SU-DHL-6 (cell line): ENCODE measurements around the gene ZBTB12.

Experiments used
- H2AFZ ChIP-seq: fragments of 200-600 bp; sonication (generic); 2 replicates; pipeline ENCODE4 v1.6.1; 2014; ENCODE audit warnings: low read depth, mild to moderate bottlenecking, moderate library complexity, mixed read lengths, antibody characterized with exemption, low read length; ENCODE audit not compliant: severe bottlenecking
- H3F3A ChIP-seq: fragments of 200-600 bp; shearing (Covaris generic); 2 replicates; pipeline ENCODE4 v1.6.0; 2016; ENCODE audit warnings: antibody characterized with exemption, mild to moderate bottlenecking; ENCODE audit not compliant: insufficient read depth
- H3K27ac ChIP-seq: fragments of 200-600 bp; sonication (generic); 2 replicates; pipeline ENCODE4 v1.5.1; 2016; ENCODE audit warnings: low read depth, mild to moderate bottlenecking, low read length, moderate library complexity, mixed read lengths
- H3K27me3 ChIP-seq: fragments of 200-600 bp; sonication (generic), shearing (Covaris generic); 2 replicates; pipeline ENCODE4 v1.6.0; 2014; ENCODE audit warnings: mild to moderate bottlenecking, low read length
- H3K36me3 ChIP-seq: fragments of 200-600 bp; sonication (generic); 2 replicates; pipeline ENCODE4 v1.6.1; 2014; ENCODE audit warnings: mild to moderate bottlenecking, low read length, mixed read lengths
- H3K4me2 ChIP-seq: fragments of 300-600, 200-600 bp; shearing (Covaris generic), sonication (generic); 2 replicates; pipeline ENCODE4 v1.6.0; 2014; ENCODE audit warnings: low read length, low read depth, mild to moderate bottlenecking; ENCODE audit not compliant: poor library complexity, severe bottlenecking
- H3K4me3 ChIP-seq: fragments of 200-600 bp; sonication (generic); 2 replicates; pipeline ENCODE4 v1.5.1; 2014; ENCODE audit warnings: antibody characterized with exemption, low read length, mild to moderate bottlenecking, mixed read lengths; ENCODE audit not compliant: insufficient read depth, poor library complexity, severe bottlenecking
- H3K79me2 ChIP-seq: fragments of 200-600 bp; sonication (generic); 2 replicates; pipeline ENCODE4 v1.6.1; 2014; ENCODE audit warnings: mild to moderate bottlenecking, low read length, moderate library complexity; ENCODE audit not compliant: insufficient read depth
- H3K9ac ChIP-seq: fragments of 200-600 bp; sonication (generic); 2 replicates; pipeline ENCODE4 v1.7.0; 2014; ENCODE audit warnings: mild to moderate bottlenecking, low read length
- H3K9me2 ChIP-seq: fragments of 200-600 bp; sonication (generic); replicated peaks from 2 replicates; pipeline ENCODE4 v1.6.1; 2014; ENCODE audit warnings: low read length; ENCODE audit not compliant: insufficient read depth
- H3K9me3 ChIP-seq: fragments of 200-600 bp; sonication (generic); 2 replicates; pipeline ENCODE4 v1.6.1; 2014; ENCODE audit warnings: low read length, mixed read lengths; ENCODE audit not compliant: insufficient read depth
- H4K20me1 ChIP-seq: fragments of 200-600 bp; sonication (generic); 2 replicates; pipeline ENCODE4 v1.6.1; 2014; ENCODE audit warnings: low read depth, mild to moderate bottlenecking, antibody characterized with exemption, low read length, moderate library complexity, mixed read lengths
- EZH2phosphoT487 ChIP-seq: fragments of 200-600 bp; sonication (generic), shearing (Covaris generic); conservative IDR thresholded peaks from 2 replicates; pipeline ENCODE4 v1.6.1; 2018; ENCODE audit warnings: mild to moderate bottlenecking, antibody characterized with exemption, low read length, moderate library complexity, mixed read lengths
- TF ChIP-seq, protein P1 (sequence below): fragments of 200-600 bp; sonication (generic); IDR thresholded peaks from one replicate; pipeline ENCODE4 v1.5.1; 2017; ENCODE audit warnings: antibody characterized with exemption, mild to moderate bottlenecking, low read length, moderate library complexity; ENCODE audit not compliant: insufficient read depth, poor library complexity, severe bottlenecking

Gene ZBTB12

DNA sequence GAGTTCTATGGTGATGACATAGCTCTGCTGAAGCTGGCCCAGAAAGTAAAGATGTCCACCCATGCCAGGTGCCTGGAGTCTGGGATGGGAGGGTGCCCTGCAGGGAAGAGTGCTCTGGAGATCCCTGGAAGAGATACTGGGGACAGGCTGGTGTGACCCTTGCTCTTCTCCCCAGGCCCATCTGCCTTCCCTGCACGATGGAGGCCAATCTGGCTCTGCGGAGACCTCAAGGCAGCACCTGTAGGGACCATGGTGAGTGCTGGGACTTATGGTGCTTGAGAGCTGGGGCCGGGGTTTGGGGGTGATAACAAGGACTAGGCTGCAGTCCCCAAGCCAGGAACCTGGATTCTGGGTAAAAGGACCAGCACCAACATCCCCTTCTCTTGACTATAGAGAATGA is 41.9 kb upstream of the ZBTB12 start:
- Histone ChIP-seq H3K36me3 (no peaks in the 10 kb centered on the region), H3F3A (no peaks in the 10 kb centered on the region), H2AFZ (no peak overlapping the region), H3K9me3 (no peaks in the 10 kb centered on the region), H4K20me1 (no peaks in the 10 kb centered on the region), H3K4me2 (no peak overlapping the region), H3K79me2 (no peaks in the 10 kb centered on the region), H3K27ac (no peak overlapping the region), H3K4me3 (no peak overlapping the region), H3K9ac (no peak overlapping the region), H3K27me3 (no peaks in the 10 kb centered on the region), H3K9me2 (no peaks in the 10 kb centered on the region)
- TF ChIP-seq EZH2phosphoT487: no peak
- TF ChIP-seq, protein P1, sequence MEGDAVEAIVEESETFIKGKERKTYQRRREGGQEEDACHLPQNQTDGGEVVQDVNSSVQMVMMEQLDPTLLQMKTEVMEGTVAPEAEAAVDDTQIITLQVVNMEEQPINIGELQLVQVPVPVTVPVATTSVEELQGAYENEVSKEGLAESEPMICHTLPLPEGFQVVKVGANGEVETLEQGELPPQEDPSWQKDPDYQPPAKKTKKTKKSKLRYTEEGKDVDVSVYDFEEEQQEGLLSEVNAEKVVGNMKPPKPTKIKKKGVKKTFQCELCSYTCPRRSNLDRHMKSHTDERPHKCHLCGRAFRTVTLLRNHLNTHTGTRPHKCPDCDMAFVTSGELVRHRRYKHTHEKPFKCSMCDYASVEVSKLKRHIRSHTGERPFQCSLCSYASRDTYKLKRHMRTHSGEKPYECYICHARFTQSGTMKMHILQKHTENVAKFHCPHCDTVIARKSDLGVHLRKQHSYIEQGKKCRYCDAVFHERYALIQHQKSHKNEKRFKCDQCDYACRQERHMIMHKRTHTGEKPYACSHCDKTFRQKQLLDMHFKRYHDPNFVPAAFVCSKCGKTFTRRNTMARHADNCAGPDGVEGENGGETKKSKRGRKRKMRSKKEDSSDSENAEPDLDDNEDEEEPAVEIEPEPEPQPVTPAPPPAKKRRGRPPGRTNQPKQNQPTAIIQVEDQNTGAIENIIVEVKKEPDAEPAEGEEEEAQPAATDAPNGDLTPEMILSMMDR: no peak

DNA sequence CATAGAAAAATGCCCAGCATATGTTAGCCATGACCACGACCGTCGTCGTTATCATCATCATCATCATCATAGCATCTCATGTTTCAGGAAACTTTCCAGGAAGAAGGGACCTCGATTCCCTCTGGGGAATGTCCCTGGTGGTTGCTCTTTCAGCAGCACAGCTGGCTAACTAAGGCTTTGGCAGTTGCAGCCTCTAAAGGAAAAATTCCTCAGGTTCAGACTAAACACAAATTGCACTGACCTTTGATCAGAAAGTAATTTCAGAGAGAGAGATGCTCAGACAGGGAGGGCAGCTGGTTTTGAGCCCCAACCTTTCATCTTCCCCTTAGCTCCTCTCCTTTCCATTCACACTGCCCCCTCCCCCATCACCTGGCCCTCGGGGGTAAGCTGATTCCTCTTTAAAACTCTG is 38.4 kb upstream of the ZBTB12 start:
- Histone ChIP-seq H3K27ac (no peak overlapping the region), H3K79me2 (no peaks in the 10 kb centered on the region), H2AFZ (no peak overlapping the region), H3K9me2 (no peaks in the 10 kb centered on the region), H3K4me3 (no peak overlapping the region), H3K9ac (no peak overlapping the region), H4K20me1 (no peaks in the 10 kb centered on the region), H3K27me3 (no peaks in the 10 kb centered on the region), H3K4me2 (no peak overlapping the region), H3K36me3 (no peaks in the 10 kb centered on the region), H3K9me3 (no peaks in the 10 kb centered on the region), H3F3A (no peaks in the 10 kb centered on the region)
- no peak for TF ChIP-seq EZH2phosphoT487
- TF ChIP-seq, protein P1: no peak

DNA sequence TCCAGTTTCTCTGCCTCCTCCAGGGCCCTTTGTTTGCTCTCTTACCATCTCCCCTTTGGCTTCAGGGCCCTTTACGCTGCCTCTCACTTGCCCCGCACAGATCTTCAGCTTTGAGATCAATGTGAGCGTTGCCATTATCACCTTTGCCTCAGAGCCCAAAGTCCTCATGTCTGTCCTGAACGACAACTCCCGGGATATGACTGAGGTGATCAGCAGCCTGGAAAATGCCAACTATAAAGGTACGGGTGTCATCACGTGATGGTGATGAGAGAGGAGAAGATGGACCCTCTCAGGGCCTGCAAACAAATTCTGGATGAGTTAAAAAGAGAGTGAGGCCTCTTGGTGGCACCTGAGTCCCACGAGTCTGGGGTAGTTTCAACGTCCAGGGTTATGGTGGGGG is 33.9 kb upstream of the ZBTB12 start:
- no peak overlapping the region for H2AFZ ChIP-seq
- H3K79me2 ChIP-seq: no peaks in the 10 kb centered on the region
- H4K20me1 ChIP-seq: no peaks in the 10 kb centered on the region
- no peaks in the 10 kb centered on the region for H3K27me3 ChIP-seq
- TF ChIP-seq, protein P1: no peak
- TF ChIP-seq EZH2phosphoT487: no peak
- H3K9ac ChIP-seq: no peak overlapping the region
- no peaks in the 10 kb centered on the region for H3K9me2 ChIP-seq
- H3K4me3 ChIP-seq: no peak overlapping the region
- H3K27ac ChIP-seq: no peak overlapping the region
- H3K9me3 ChIP-seq: no peaks in the 10 kb centered on the region
- no peaks in the 10 kb centered on the region for H3F3A ChIP-seq
- H3K36me3 ChIP-seq: no peaks in the 10 kb centered on the region
- no peak overlapping the region for H3K4me2 ChIP-seq

DNA sequence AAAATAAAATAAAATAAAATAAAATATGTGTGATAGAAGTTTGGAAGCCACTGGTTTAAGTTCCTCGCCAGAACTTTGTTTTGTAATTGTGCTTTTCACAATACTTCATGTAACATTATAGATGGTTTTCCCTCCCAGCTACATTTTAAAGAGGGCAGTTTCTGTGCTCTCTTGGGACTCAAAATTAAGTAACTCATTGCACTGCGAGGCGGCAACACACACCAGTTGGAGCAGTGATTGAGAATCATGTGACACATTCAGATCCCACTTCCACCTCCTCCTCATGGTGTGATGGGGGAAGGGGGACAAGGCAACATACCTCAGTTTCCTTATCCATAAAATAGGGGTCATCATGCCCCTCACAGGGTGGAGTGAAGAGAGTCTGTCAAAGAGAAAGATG is 33.1 kb upstream of the ZBTB12 start:
- H3K4me2 ChIP-seq: no peak overlapping the region
- TF ChIP-seq, protein P1: no peak
- TF ChIP-seq EZH2phosphoT487: no peak
- no peak overlapping the region for H3K27ac ChIP-seq
- no peaks in the 10 kb centered on the region for H4K20me1 ChIP-seq
- H2AFZ ChIP-seq: no peak overlapping the region
- H3K4me3 ChIP-seq: no peak overlapping the region
- H3K9ac ChIP-seq: no peak overlapping the region
- H3K9me3 ChIP-seq: no peaks in the 10 kb centered on the region
- H3K27me3 ChIP-seq: no peaks in the 10 kb centered on the region
- H3K79me2 ChIP-seq: no peaks in the 10 kb centered on the region
- H3K9me2 ChIP-seq: no peaks in the 10 kb centered on the region
- H3F3A ChIP-seq: no peaks in the 10 kb centered on the region
- H3K36me3 ChIP-seq: no peaks in the 10 kb centered on the region
